Colonic mucosa (tissue), 4 donors: ENCODE data around the gene PDE1C. TPM values are rescaled to one million over a fixed set of nuclear protein-coding genes. Genes with fewer than 3 reads are reported as not detected.

Experiments used
- DNase-seq: peaks from one replicate; pipeline ENCODE4 v3.0.0-alpha.2; 2020
- H3K27ac ChIP-seq: fragments of 200-600 bp; one replicate; pipeline ENCODE4 v1.8.0; 2021
- H3K27me3 ChIP-seq: fragments of 200-600 bp; one replicate; pipeline ENCODE4 v1.8.0; 2021
- H3K36me3 ChIP-seq: fragments of 200-600 bp; one replicate; pipeline ENCODE4 v1.8.0; 2021
- H3K4me1 ChIP-seq: fragments of 200-600 bp; one replicate; pipeline ENCODE4 v1.8.0; 2021; ENCODE audit warnings: mild to moderate bottlenecking
- H3K4me3 ChIP-seq: fragments of 200-600 bp; one replicate; pipeline ENCODE4 v1.8.0; 2021
- H3K9ac ChIP-seq, 2 donors: one replicate each; pipeline ENCODE4 v1.7.0; 2013; ENCODE audit warnings: control low read depth in 2 of 2, low read depth in 2 of 2, low read length in 2 of 2
- H3K9me3 ChIP-seq: fragments of 200-600 bp; one replicate; pipeline ENCODE4 v1.8.0; 2021
- intact Hi-C: fragments of 100-400 bp; cut with DNase I; formaldehyde crosslinking; loops from one replicate; pipeline ENCODE4 v1.14.1; 2022
- total RNA-seq, 2 donors: library from RNA; stranded (reverse); fragmentation: NEBNext Ultra II Directional in 1 of 2; extraction: Animal tissue kit (Norgen Biotek cat#: 25700) in 1 of 2; gene quantifications; one replicate each; pipeline ENCODE4 v1.2.1, GENCODE V29; 2021
- TF ChIP-seq, protein P1 (sequence below): fragments of 200-600 bp; IDR thresholded peaks from one replicate; pipeline ENCODE4 v1.8.0; 2022; ENCODE audit warnings: antibody characterized with exemption, mild to moderate bottlenecking
- donor health status: healthy.
- donor health status: DM: no; HTN: no; CAD: no.
- donor health status: DM: no; HTN: no; CAD: no.

Gene PDE1C
- total RNA-seq, 2 donors from 2014 or later: 1.2 to 2.7 TPM

DNA sequence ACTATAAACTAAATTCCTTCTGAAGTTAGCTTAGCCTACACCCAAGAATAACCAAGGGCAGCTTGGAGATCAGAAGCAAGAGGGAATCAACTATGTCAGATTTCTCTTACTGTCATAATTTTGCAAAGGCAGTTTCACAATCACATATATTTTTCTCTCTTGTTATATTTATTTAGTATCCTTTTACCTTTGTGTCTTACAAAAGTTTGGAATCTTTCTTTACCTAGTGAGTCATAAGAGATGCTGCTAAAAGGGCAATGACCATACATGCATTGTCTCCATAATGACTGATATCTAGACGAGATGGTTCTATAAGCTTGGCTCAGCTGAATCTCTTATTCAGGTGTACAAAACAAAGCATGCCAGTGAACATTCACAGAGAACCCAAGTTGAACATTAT is 322.1 kb downstream of the PDE1C start:
- no peaks in the 10 kb centered on the region for H3K27me3 ChIP-seq
- no peak overlapping the region for H3K4me3 ChIP-seq
- intact Hi-C loops: loop anchor here (10.0 kb wide), 2 partner anchors 417 to 727 kb away; no protein-coding TSS in a partner anchor
- no peak overlapping the region for H3K9ac ChIP-seq
- TF ChIP-seq, protein P1, sequence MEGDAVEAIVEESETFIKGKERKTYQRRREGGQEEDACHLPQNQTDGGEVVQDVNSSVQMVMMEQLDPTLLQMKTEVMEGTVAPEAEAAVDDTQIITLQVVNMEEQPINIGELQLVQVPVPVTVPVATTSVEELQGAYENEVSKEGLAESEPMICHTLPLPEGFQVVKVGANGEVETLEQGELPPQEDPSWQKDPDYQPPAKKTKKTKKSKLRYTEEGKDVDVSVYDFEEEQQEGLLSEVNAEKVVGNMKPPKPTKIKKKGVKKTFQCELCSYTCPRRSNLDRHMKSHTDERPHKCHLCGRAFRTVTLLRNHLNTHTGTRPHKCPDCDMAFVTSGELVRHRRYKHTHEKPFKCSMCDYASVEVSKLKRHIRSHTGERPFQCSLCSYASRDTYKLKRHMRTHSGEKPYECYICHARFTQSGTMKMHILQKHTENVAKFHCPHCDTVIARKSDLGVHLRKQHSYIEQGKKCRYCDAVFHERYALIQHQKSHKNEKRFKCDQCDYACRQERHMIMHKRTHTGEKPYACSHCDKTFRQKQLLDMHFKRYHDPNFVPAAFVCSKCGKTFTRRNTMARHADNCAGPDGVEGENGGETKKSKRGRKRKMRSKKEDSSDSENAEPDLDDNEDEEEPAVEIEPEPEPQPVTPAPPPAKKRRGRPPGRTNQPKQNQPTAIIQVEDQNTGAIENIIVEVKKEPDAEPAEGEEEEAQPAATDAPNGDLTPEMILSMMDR: no peak
- H3K27ac ChIP-seq: no peak overlapping the region
- H3K9me3 ChIP-seq: no peaks in the 10 kb centered on the region
- no peak for DNase-seq
- H3K36me3 ChIP-seq: no peaks in the 10 kb centered on the region
- H3K4me1 ChIP-seq: no peaks in the 10 kb centered on the region

DNA sequence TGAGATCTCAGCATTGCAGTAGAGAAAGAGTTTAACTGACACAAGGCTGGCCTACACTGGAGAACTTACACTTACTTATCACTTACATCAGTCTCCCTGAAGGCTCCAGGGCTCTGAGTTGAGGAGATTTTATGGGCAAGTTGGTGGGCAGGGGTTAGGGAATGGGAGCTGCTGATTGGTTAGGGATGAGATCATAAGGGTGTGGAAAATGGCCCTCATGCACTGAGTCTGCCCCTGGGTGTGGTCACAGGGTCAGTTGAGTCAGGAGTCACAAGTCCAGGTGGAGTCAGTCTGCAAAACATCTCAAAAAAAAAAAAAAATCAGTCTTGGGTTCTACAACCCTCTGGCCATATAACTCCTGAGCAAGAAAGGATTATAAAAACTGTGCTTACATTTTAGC is 322.7 kb downstream of the PDE1C start:
- Histone ChIP-seq H3K4me3 (no peak overlapping the region), H3K27me3 (no peaks in the 10 kb centered on the region), H3K36me3 (no peaks in the 10 kb centered on the region), H3K9me3 (no peaks in the 10 kb centered on the region), H3K27ac (no peak overlapping the region), H3K4me1 (no peaks in the 10 kb centered on the region), H3K9ac (no peak overlapping the region)
- intact Hi-C loops: loop anchor here (2.0 to 10.0 kb wide), 3 partner anchors 417 to 727 kb away; no protein-coding TSS in a partner anchor
- TF ChIP-seq, protein P1: no peak
- peak; percentile 19 for DNase-seq

DNA sequence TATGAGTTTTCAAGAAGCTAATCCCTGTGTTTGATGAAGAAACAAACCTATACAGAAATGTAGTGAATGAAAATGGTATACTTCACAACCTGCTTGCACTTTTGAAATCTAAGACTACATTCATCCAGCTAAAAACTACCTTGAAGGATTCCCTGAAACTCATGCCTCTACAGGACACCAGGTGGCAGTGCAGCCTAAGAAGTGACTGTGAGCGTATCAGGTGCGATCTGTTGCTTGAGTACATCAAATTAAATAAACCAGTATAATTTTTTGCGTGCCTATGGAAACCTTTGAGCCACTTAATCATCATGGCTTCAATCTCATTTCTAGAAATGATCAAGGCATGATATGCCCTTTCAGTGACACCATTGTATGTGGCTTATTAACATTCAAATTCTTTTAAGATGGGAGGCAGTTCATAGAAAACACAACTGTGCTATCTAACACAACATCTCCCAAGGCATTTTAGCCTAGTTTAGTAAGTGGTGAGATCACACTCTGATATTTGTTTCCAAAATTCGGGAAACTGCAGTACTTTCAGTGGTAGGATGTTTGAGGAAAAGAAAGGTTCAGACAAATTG is 325.8 kb downstream of the PDE1C start:
- H3K27me3 ChIP-seq: no peaks in the 10 kb centered on the region
- H3K36me3 ChIP-seq: no peaks in the 10 kb centered on the region
- H3K27ac ChIP-seq: no peak overlapping the region
- peak; percentile 63 for DNase-seq
- H3K4me1 ChIP-seq: no peaks in the 10 kb centered on the region
- H3K9ac ChIP-seq: no peak overlapping the region
- TF ChIP-seq, protein P1: peak; percentile 84
- no peaks in the 10 kb centered on the region for H3K9me3 ChIP-seq
- intact Hi-C loops: loop anchor here (2.0 to 10.0 kb wide), 3 partner anchors 420 to 730 kb away; no protein-coding TSS in a partner anchor
- H3K4me3 ChIP-seq: no peak overlapping the region

DNA sequence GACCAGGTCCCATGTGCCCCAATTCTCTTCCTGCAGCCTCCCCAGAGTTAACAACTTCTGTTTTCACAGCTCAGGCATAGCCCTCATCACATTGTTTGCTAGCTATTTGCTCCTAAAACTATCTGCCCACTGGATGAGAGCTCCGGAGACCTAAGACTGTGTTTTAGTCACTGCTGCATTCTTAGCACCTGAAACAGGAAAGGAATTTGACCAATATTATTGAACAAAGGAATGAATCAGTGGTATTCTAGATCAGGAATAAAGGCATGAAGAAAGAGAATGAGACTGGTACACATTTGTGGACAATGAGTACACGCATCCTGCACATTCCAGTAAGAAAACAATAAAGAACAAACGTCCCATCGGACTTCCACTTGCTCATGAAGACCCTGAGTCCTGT is 328.4 kb downstream of the PDE1C start:
- Histone ChIP-seq H3K36me3 (no peaks in the 10 kb centered on the region), H3K27me3 (no peaks in the 10 kb centered on the region), H3K4me1 (no peaks in the 10 kb centered on the region), H3K27ac (no peak overlapping the region), H3K9me3 (no peaks in the 10 kb centered on the region), H3K9ac (no peak overlapping the region), H3K4me3 (no peak overlapping the region)
- DNase-seq: no peak
- TF ChIP-seq, protein P1: no peak
- intact Hi-C loops: loop anchor here (10.0 kb wide), 2 partner anchors 423 to 733 kb away; no protein-coding TSS in a partner anchor

DNA sequence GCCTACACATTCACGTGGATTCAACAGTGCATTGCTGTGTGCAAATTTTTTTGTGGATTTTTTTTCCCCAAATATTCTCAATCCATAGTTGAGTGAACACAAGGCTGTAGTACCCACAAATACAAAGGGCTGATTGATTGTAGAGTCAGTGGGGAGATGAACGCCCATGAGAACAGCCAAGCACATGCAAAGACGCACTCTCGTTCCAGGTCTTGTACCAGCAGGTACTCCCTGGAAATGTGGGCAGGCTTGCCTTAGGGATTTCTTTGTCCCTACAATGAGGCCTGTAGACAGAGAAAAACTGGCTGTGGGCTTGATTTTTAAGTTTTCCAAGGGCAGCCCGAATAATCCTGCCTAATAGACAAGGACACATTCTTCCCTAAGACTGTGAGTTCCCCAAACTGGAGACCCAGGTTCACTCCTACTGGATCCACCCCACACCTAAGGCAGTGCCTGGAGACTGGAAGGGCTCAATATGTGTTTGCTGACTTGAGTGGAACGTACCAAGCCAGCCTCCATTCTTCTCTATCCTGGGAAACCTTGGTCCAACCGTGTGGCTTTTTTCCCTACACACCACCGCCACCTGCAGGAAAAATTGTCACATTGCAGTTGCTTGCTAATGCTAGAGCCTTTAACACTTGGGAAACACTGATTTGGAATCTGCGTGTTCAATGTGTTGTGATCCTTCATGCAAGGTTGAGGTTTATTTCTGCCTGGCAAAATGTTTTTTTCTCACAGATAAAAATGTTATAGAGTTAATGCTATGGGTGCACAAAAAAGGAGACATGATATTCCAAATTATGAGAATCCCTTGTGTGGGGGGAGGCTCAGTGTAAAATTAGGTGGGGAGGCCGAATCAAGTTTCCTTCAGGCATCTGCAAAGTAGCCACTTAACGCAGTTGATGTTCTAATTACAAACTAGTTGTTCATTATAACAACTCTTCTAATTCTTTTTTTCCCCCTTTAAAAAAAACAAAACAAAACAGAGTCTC is 333.9 kb downstream of the PDE1C start:
- DNase-seq: peak; percentile 60
- no peaks in the 10 kb centered on the region for H3K4me1 ChIP-seq
- intact Hi-C loops: loop anchor here (2.0 to 10.0 kb wide), 2 partner anchors 291 to 601 kb away; no protein-coding TSS in a partner anchor
- no peaks in the 10 kb centered on the region for H3K27me3 ChIP-seq
- H3K9me3 ChIP-seq: no peaks in the 10 kb centered on the region
- no peak overlapping the region for H3K4me3 ChIP-seq
- H3K27ac ChIP-seq: no peak overlapping the region
- H3K9ac ChIP-seq: no peak overlapping the region
- no peaks in the 10 kb centered on the region for H3K36me3 ChIP-seq
- TF ChIP-seq, protein P1: peak; percentile 74
